ENCODE results near the gene MNT.

Gene MNT

DNA sequence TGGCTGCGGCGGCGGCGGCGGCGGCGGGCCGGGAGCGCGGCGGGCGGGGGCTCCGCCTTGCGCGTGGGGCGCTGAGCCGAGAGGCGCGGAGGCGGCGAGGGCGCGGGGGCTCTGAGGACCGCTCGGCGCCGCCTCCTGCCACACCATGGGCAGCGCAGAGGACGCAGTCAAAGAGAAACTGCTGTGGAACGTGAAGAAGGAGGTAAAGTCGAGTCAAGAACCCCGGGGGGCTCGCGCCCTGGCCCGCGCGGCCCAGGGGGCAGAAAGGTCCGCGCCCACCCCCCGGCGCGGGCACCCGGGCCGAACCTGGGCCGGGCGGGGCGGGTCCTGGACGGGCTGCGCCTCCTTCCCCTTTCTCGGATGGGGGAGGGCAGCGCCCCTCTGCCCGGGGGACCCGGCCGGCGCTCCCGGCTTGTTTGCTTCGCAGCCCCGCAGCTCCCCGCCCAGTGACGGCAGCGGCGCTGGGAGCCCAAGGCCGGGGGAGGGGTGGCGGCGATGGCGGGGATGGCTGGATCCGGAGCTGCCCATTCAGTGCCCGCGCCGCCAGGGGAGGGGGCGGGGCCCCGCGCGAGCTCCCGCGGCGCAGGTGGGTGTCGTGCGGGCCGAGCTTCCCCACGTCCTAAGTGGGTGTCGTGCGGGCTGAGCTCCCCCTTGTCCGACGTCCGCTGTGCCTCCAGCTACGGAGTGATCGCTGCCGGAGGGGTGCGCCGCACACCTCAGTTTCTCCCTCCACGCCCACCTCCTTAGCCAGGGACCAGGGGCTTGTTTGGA lies 63.1 kb downstream of the MNT start:
- peaks cover 17% of the 10 kb centered on the region for H3K36me3 Mint-ChIP-seq (ENCODE audit: low read depth)
- H3K27ac Mint-ChIP-seq: peak overlapping the region; percentile 85
- no peaks in the 10 kb centered on the region for H3K27me3 Mint-ChIP-seq
- intact Hi-C loops (cut with micrococcal nuclease): no loop called here
- no peaks in the 10 kb centered on the region for H3K9me3 Mint-ChIP-seq
- peak overlapping the region; percentile 94 for H3K4me3 Mint-ChIP-seq
- peaks cover 27% of the 10 kb centered on the region for H3K4me1 Mint-ChIP-seq (ENCODE audit: low read depth)

DNA sequence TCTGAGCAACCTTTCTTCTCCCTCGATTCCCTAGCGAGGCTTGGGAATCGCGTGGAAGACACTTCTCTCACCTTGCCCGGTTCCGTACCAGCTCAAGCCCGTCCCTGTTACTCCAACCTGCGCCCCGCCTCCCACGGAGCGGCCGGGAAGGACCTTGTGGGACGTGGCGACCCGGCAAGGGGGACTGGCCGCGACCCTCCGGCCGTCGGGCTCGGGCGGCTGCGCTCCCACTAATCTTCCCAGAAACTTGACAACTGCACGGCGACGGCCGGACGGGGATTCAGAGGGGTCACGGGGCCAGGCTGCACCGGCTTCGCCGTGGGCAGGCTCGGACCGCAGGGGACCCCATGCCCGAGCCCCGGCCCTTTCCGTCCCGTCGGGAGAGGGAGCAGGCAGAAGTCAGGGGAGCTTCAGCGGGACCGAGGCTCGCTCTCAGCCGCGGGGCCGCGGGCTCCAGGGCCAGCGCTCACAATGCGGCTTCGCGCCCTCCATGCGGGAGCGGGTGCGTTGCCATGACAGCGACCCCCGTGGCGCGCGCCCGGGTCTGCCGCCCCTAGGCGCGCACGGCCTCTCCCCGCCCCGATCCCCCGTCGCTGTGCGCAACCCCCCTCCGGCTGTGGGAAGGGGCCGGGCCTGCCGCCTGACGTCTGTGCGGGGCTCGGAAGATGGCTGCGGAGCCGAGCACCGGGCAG lies 63.9 kb downstream of the MNT start, which contains the start of gene SGSM2:
SGSM2 (plus strand) TSS at position 650 of the 692 bp plus-strand sequence. CDS start 188 bp downstream, outside the sequence.
- intact Hi-C loops (cut with micrococcal nuclease): loop anchor here (1.0 kb wide), 1 partner anchor 34 kb away; the partner anchor contains the start of genes SMG6 and SRR
- Mint-ChIP-seq H3K9me3 (no peaks in the 10 kb centered on the region), H3K4me1 (ENCODE audit: low read depth) (peaks cover 27% of the 10 kb centered on the region), H3K4me3 (peak within 1 kb of the TSS; percentile 94), H3K27ac (peak within 1 kb of the TSS; percentile 85), H3K36me3 (ENCODE audit: low read depth) (peaks cover 10% of the 10 kb centered on the region), H3K27me3 (no peaks in the 10 kb centered on the region)

DNA sequence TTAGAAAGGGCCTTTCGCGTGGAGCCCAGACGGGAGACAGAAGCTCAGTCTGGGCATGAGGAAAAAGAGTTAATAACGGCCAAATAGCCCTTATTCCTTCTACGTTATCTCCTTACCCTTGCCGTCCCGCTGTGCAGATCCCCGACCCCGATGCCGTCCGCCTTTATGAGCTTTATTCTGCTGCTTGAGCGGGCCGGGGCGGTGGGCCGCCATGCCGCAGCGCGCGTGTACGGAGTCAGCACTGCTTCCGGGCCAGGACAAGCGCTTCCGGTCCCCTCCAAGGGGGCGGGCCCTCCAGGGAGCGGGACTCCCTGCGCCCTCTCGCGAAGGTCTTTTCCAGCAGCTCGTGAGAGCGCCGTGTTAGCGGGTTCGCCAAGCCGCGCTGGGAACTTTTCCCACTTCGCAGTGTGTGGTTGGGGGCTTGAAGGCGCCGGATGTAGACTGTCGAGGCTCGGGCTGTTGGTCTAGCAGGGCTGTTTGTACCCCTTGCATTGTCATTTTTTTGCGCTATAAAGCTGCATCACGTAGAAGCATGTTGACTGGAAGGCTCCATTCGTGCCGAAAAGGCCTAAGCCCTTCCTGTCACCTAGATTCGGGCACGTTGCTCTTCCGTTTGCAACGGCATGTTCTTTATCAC lies 64.5 kb downstream of the MNT start, which contains the start of gene TSR1:
TSR1 (minus strand) TSS at position 243 of the 637 bp plus-strand sequence; CDS start at position 213, 30 bp downstream.
- H3K27me3 Mint-ChIP-seq: no peaks in the 10 kb centered on the region
- peaks cover 3% of the 10 kb centered on the region for H3K36me3 Mint-ChIP-seq (ENCODE audit: low read depth)
- no peaks in the 10 kb centered on the region for H3K9me3 Mint-ChIP-seq
- H3K4me1 Mint-ChIP-seq (ENCODE audit: low read depth): peaks cover 27% of the 10 kb centered on the region
- H3K4me3 Mint-ChIP-seq: peak within 1 kb of the TSS; percentile 94
- peak within 1 kb of the TSS; percentile 85 for H3K27ac Mint-ChIP-seq
- intact Hi-C loops (cut with micrococcal nuclease): loop anchor here (1.0 kb wide), 1 partner anchor 33 kb away; the partner anchor contains the start of genes SMG6 and SRR

DNA sequence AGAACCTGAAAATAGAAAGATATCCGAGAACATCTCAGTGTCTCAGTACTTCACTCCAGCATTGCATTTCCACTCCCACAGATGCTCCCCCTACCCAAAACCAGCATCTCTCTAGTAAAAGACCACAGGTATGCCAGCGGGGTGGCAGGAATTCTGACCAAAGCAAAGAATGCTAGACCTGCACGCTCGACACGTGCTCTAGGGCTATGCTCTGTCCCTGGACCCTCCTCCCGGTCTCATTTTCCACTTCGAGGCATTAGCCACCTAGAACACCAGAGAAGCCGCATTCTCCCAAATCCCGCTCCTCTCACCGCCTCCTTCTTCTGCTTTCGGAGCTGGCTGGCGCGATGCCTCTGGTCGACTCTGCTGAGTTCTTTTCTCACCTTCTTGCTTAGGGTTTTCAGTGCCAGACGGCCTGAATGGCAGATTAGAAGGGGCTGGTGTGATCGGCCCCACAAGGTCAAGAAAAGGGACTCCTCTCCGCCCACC lies 65.1 kb downstream of the MNT start:
- H3K27ac Mint-ChIP-seq: peak overlapping the region; percentile 85
- no peaks in the 10 kb centered on the region for H3K36me3 Mint-ChIP-seq (ENCODE audit: low read depth)
- H3K4me1 Mint-ChIP-seq (ENCODE audit: low read depth): peaks cover 27% of the 10 kb centered on the region
- H3K27me3 Mint-ChIP-seq: no peaks in the 10 kb centered on the region
- intact Hi-C loops (cut with micrococcal nuclease): loop anchor here (1.0 kb wide), 1 partner anchor 32 kb away; the partner anchor contains the start of genes SMG6 and SRR
- H3K9me3 Mint-ChIP-seq: no peaks in the 10 kb centered on the region
- H3K4me3 Mint-ChIP-seq: peak overlapping the region; percentile 94

All from dendritic cell treated with granulocyte-macrophage colony-stimulating factor and Interleukin-4, amounts not matched to agents 40 ng/mL and 50 ng/mL, for 4 days (primary cell).